Astrocyte of the hippocampus (primary cell): ENCODE data around the gene KLF16.

Experiments used
- DNase-seq: peaks from one replicate; pipeline ENCODE4 v3.0.0; 2011; ENCODE audit warnings: low read depth, low spot score

The KLF16 gene

GRCh38 chr19:1855040-1855827, 8.1 kb downstream of the KLF16 start:
- DNase-seq = peak; percentile 83

GRCh38 chr19:1854542-1855039, 8.8 kb downstream of the KLF16 start:
- DNase-seq = no peak

GRCh38 chr19:1854039-1854541, 9.3 kb downstream of the KLF16 start:
- DNase-seq = no peak

- DNase-seq = peak; percentile 84
Observed at GRCh38 chr19:1853295-1854038, 9.9 kb downstream of the KLF16 start.

- no peak for DNase-seq
Observed at GRCh38 chr19:1852581-1853128, 10.7 kb downstream of the KLF16 start.

- no peak for DNase-seq
Observed at GRCh38 chr19:1851654-1852580, 11.5 kb downstream of the KLF16 start.

- DNase-seq = no peak
Observed at GRCh38 chr19:1850809-1851653, 12.3 kb downstream of the KLF16 start.

GRCh38 chr19:1849886-1850398, 13.4 kb downstream of the KLF16 start:
- no peak for DNase-seq

- no peak for DNase-seq
Observed at GRCh38 chr19:1849132-1849474, 14.3 kb downstream of the KLF16 start.

GRCh38 chr19:1848399-1849131, 14.8 kb downstream of the KLF16 start, which contains the start of gene REXO1:
Gene REXO1 (minus strand): TSS chr19:1848483. CDS start chr19:1848358, 125 bp downstream.
- DNase-seq = peak; percentile 98

- DNase-seq = peak; percentile 80
Observed at GRCh38 chr19:1847684-1848398, 15.5 kb downstream of the KLF16 start.

GRCh38 chr19:1847348-1847683, 16.1 kb downstream of the KLF16 start:
- no peak for DNase-seq

GRCh38 chr19:1846517-1847204, 16.7 kb downstream of the KLF16 start:
- DNase-seq = no peak

GRCh38 chr19:1845642-1846041, 17.7 kb downstream of the KLF16 start:
- no peak for DNase-seq

GRCh38 chr19:1845125-1845515, 18.3 kb downstream of the KLF16 start:
- DNase-seq = no peak

- no peak for DNase-seq
Observed at GRCh38 chr19:1844513-1845124, 18.8 kb downstream of the KLF16 start.

GRCh38 chr19:1843646-1844394, 19.6 kb downstream of the KLF16 start:
- DNase-seq = no peak
